DND-41 (cell line): ENCODE results near the gene DCAF11.

Source experiments
- ATAC-seq: fragments of 200-7000 bp; cut with Tn5 transposase; 3 replicates; pipeline ENCODE4 v1.9.1; 2021; ENCODE audit warnings: low read depth; ENCODE audit not compliant: insufficient read depth
- DNase-seq: peaks from one replicate; pipeline ENCODE4 v3.0.0-alpha.2; 2020
- H2AFZ ChIP-seq: 2 replicates; pipeline ENCODE4 v1.6.0; 2012; ENCODE audit warnings: low read depth, low read length
- H3K27ac ChIP-seq: 2 replicates; pipeline ENCODE4 v1.5.1; 2012; ENCODE audit warnings: low read length, inconsistent platforms
- H3K27me3 ChIP-seq: fragments of 200-600 bp; sonication (generic); 2 replicates; pipeline ENCODE4 v1.6.0; 2012; ENCODE audit warnings: low read length, mild to moderate bottlenecking, inconsistent platforms; ENCODE audit not compliant: insufficient read depth, poor library complexity
- H3K36me3 ChIP-seq: 2 replicates; pipeline ENCODE4 v1.5.1; 2012; ENCODE audit warnings: low read length, inconsistent platforms; ENCODE audit not compliant: insufficient read depth
- H3K4me1 ChIP-seq: 2 replicates; pipeline ENCODE4 v1.5.1; 2012; ENCODE audit warnings: mild to moderate bottlenecking, low read length; ENCODE audit not compliant: insufficient read depth
- H3K4me2 ChIP-seq: 2 replicates; pipeline ENCODE4 v1.6.0; 2012; ENCODE audit warnings: mild to moderate bottlenecking, moderate library complexity, low read length, inconsistent platforms; ENCODE audit not compliant: insufficient read depth
- H3K4me3 ChIP-seq, 2 experiments: fragments of 200-600 bp in 1 of 2; shearing (Covaris generic) in 1 of 2; 2 replicates each; pipeline ENCODE4 v1.5.1; 2012 to 2016; ENCODE audit warnings: inconsistent platforms in 2 of 2, low read length in 2 of 2, mild to moderate bottlenecking in 2 of 2, low read depth in 1 of 2, moderate library complexity in 1 of 2
- H3K79me2 ChIP-seq: 2 replicates; pipeline ENCODE4 v1.6.0; 2012; ENCODE audit warnings: low read length, inconsistent platforms; ENCODE audit not compliant: insufficient read depth
- H3K9ac ChIP-seq: 2 replicates; pipeline ENCODE4 v1.6.0; 2012; ENCODE audit warnings: low read depth, mild to moderate bottlenecking, inconsistent platforms, low read length, moderate library complexity
- H3K9me3 ChIP-seq: 2 replicates; pipeline ENCODE4 v1.5.1; 2012; ENCODE audit warnings: low read length, moderate library complexity, mild to moderate bottlenecking, inconsistent platforms; ENCODE audit not compliant: insufficient read depth, severe bottlenecking
- H4K20me1 ChIP-seq: 2 replicates; pipeline ENCODE4 v1.6.0; 2012; ENCODE audit warnings: low read length; ENCODE audit not compliant: insufficient read depth
- EZH2 ChIP-seq: IDR thresholded peaks from 3 replicates; pipeline ENCODE4 v1.6.1; 2012; ENCODE audit warnings: borderline replicate concordance, low read depth, mild to moderate bottlenecking, moderate library complexity, low read length, inconsistent platforms; ENCODE audit not compliant: severe bottlenecking
- TF ChIP-seq, protein P1 (sequence below): IDR thresholded peaks from 2 replicates; pipeline ENCODE4 v1.5.1; 2012; ENCODE audit warnings: borderline replicate concordance, low read length, moderate library complexity, mild to moderate bottlenecking; ENCODE audit not compliant: poor library complexity, severe bottlenecking; ENCODE audit errors: extremely low read depth

DCAF11 gene

DNA sequence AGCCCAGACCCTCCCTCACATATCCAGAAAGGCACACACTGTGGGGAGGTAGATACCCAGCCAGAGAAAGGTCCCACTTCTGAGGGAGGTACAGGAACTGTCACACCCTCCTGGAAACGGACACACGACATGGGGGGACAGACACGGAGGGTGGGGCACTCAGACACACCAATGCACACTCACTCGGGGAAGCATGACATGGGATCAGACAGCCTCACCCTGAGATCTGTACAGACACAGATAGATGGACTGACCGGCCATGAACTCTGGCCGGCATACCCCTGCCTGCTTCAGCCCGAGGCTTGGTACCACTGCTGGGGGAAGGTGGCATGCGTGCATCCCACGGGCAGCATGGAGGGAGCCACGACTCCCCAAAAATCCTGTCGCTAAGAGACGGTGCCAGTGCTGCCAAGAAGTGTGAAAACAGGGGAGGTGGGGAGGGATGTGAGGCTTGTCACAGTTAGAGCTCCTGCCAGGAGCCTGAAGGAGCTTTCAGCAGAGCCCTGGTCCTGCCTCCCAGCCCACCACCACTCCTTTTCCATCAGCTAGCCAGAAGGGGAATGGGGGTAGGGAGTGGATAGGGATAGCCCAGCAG lies 42.6 kb upstream of the DCAF11 start:
- Histone ChIP-seq H3K4me3 (no peak overlapping the region), H4K20me1 (peaks cover 6% of the 10 kb centered on the region; the same call in 1 of the 2 replicates), H3K4me2 (no peak overlapping the region), H3K27me3 (no peaks in the 10 kb centered on the region), H3K9ac (no peak overlapping the region), H3K79me2 (no peaks in the 10 kb centered on the region), H3K36me3 (no peaks in the 10 kb centered on the region), H2AFZ (no peak overlapping the region), H3K4me1 (no peaks in the 10 kb centered on the region), H3K9me3 (no peaks in the 10 kb centered on the region), H3K27ac (no peak overlapping the region)
- TF ChIP-seq, protein P1, sequence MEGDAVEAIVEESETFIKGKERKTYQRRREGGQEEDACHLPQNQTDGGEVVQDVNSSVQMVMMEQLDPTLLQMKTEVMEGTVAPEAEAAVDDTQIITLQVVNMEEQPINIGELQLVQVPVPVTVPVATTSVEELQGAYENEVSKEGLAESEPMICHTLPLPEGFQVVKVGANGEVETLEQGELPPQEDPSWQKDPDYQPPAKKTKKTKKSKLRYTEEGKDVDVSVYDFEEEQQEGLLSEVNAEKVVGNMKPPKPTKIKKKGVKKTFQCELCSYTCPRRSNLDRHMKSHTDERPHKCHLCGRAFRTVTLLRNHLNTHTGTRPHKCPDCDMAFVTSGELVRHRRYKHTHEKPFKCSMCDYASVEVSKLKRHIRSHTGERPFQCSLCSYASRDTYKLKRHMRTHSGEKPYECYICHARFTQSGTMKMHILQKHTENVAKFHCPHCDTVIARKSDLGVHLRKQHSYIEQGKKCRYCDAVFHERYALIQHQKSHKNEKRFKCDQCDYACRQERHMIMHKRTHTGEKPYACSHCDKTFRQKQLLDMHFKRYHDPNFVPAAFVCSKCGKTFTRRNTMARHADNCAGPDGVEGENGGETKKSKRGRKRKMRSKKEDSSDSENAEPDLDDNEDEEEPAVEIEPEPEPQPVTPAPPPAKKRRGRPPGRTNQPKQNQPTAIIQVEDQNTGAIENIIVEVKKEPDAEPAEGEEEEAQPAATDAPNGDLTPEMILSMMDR = no peak
- TF ChIP-seq EZH2 = no peak
- ATAC-seq (no peak), DNase-seq (no peak)

DNA sequence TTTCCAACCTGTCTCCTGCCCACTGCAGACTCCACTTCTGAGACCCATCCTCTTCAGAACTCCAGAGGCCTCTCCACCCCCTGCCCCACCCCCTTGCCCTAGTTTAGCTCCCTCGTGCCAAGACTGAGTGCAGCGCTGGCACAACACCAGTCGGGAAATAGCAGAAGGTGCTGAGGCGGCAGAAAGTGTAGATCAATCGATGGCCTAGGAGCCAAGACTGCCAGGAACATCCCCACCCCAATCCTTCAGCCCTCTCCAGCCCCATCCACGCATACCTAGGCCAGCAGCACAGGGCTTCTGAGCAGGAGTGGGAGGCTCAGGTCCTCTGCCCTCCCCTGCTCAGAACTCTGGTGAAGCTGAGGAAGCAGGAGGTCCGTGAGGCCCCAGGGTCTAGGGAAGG lies 42.1 kb upstream of the DCAF11 start:
- H3K4me1 ChIP-seq = no peaks in the 10 kb centered on the region
- H2AFZ ChIP-seq = no peak overlapping the region
- no peaks in the 10 kb centered on the region for H3K9me3 ChIP-seq
- ATAC-seq = no peak
- H3K9ac ChIP-seq = no peak overlapping the region
- H3K27ac ChIP-seq = no peak overlapping the region
- no peaks in the 10 kb centered on the region for H3K36me3 ChIP-seq
- no peak for TF ChIP-seq EZH2
- TF ChIP-seq, protein P1 = no peak
- peaks cover 6% of the 10 kb centered on the region; the same call in 1 of the 2 replicates for H4K20me1 ChIP-seq
- H3K79me2 ChIP-seq = no peaks in the 10 kb centered on the region
- no peaks in the 10 kb centered on the region for H3K27me3 ChIP-seq
- H3K4me2 ChIP-seq = no peak overlapping the region
- DNase-seq = no peak
- no peak overlapping the region for H3K4me3 ChIP-seq

DNA sequence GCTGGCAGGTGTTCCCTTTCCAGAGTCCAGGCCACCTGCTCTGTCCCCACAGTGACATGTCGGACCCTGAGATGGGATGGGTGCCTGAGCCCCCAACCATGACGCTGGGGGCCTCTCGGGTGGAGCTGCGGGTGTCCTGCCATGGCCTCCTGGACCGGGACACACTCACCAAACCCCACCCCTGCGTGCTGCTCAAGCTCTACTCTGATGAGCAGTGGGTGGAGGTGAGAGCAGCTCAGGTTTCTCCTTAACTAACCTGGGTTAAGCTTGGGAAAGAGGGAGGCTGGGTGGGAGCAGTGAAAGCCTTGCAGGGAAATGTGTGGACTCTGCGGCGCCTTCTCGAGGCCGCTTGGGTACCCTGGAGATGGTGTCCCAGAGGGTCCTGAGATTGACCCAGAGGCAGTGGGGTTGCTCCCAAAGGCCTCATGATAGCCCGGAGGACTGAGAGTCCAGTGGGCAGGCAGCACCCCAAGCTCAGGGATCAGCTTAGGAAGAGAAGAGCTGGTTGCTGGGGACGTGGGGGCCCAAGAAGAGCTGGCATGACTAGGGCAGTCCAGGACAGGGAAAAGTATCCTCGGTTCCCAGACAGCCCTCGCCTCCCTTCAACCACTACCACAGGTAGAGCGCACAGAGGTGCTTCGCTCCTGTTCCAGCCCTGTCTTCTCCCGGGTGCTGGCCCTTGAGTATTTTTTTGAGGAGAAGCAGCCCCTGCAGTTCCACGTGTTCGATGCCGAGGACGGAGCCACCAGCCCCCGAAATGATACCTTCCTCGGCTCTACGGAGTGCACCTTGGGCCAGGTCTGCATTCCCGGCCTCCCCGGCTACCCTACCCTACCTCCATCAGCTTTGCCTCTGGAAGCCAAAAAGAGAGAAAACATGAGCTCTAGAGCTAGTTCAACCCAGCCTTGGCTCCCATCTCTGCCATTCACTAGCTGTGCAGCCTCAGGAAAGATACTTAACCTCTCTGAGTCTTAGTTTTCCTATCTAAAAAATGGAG lies 41.4 kb upstream of the DCAF11 start:
- H3K79me2 ChIP-seq = no peaks in the 10 kb centered on the region
- TF ChIP-seq, protein P1 = no peak
- TF ChIP-seq EZH2 = no peak
- ATAC-seq (no peak), DNase-seq (no peak)
- H3K9ac ChIP-seq = no peak overlapping the region
- H3K4me2 ChIP-seq = no peak overlapping the region
- no peaks in the 10 kb centered on the region for H3K4me1 ChIP-seq
- no peak overlapping the region for H3K4me3 ChIP-seq
- H4K20me1 ChIP-seq = peaks cover 6% of the 10 kb centered on the region; the same call in 1 of the 2 replicates
- H2AFZ ChIP-seq = no peak overlapping the region
- no peaks in the 10 kb centered on the region for H3K36me3 ChIP-seq
- no peaks in the 10 kb centered on the region for H3K9me3 ChIP-seq
- no peaks in the 10 kb centered on the region for H3K27me3 ChIP-seq
- no peak overlapping the region for H3K27ac ChIP-seq
